Fibroblast of lung (primary cell): ENCODE data around the gene DIS3L2. TPM values are rescaled to one million over a fixed set of nuclear protein-coding genes. Genes with fewer than 3 reads are reported as not detected.
A peak's percentile ranks its signal among the peaks of the same experiment; 100 is the strongest.

Experiments used
- DNase-seq, 2 donors: peaks; one replicate each; pipeline versions ENCODE4 v3.0.0 to v3.0.0-alpha.2; 2010; ENCODE audit warnings: low read depth in 2 of 2
- H2AFZ ChIP-seq: 2 replicates; pipeline ENCODE4 v1.5.1; 2012; ENCODE audit warnings: low read length, control low read depth, inconsistent platforms
- H3K27ac ChIP-seq: 2 replicates; pipeline ENCODE4 v1.5.1; 2011; ENCODE audit warnings: low read length, control low read depth; ENCODE audit not compliant: insufficient read depth
- H3K27me3 ChIP-seq: 2 replicates; pipeline ENCODE4 v1.5.1; 2011; ENCODE audit warnings: mild to moderate bottlenecking, low read length; ENCODE audit not compliant: control insufficient read depth, insufficient read depth
- H3K36me3 ChIP-seq: 2 replicates; pipeline ENCODE4 v1.5.1; 2011; ENCODE audit warnings: low read length; ENCODE audit not compliant: control insufficient read depth, insufficient read depth
- H3K4me1 ChIP-seq: 2 replicates; pipeline ENCODE4 v1.5.1; 2011; ENCODE audit warnings: low read length; ENCODE audit not compliant: control insufficient read depth, insufficient read depth; ENCODE audit errors: extremely low read depth
- H3K4me2 ChIP-seq: 2 replicates; pipeline ENCODE4 v1.5.1; 2011; ENCODE audit warnings: low read length, control low read depth; ENCODE audit not compliant: insufficient read depth; ENCODE audit errors: extremely low read depth
- H3K4me3 ChIP-seq, 4 experiments: fragments of 200-600 bp in 1 of 4; sonication (generic) in 1 of 4; replicated peaks in 1 of 4; 2 replicates each; pipeline ENCODE4 v1.5.1; 2011 to 2016; ENCODE audit warnings: low read length in 4 of 4, low read depth in 3 of 4, mild to moderate bottlenecking in 3 of 4, control low read depth in 2 of 4, inconsistent platforms in 1 of 4, mixed read lengths in 1 of 4; ENCODE audit not compliant: insufficient read depth in 1 of 4; ENCODE audit errors: control extremely low read depth in 1 of 4
- H3K79me2 ChIP-seq: 2 replicates; pipeline ENCODE4 v1.5.1; 2012; ENCODE audit warnings: mild to moderate bottlenecking, low read length, inconsistent platforms; ENCODE audit not compliant: control insufficient read depth, insufficient read depth
- H3K9ac ChIP-seq: 2 replicates; pipeline ENCODE4 v1.5.1; 2011; ENCODE audit warnings: mild to moderate bottlenecking, low read length, control low read depth; ENCODE audit not compliant: insufficient read depth
- H3K9me3 ChIP-seq: 2 replicates; pipeline ENCODE4 v1.5.1; 2012; ENCODE audit warnings: low read depth, low read length; ENCODE audit not compliant: control insufficient read depth, insufficient read depth
- H4K20me1 ChIP-seq: 2 replicates; pipeline ENCODE4 v1.5.1; 2011; ENCODE audit warnings: low read length; ENCODE audit not compliant: control insufficient read depth, insufficient read depth; ENCODE audit errors: extremely low read depth
- CTCF ChIP-seq, 2 donors: IDR thresholded peaks in 1 of 2; conservative IDR thresholded peaks in 1 of 2; 1 replicate in 1 of 2; 2 replicates in 1 of 2; pipeline ENCODE4 v1.5.1; 2011 to 2012; ENCODE audit warnings: low read length in 2 of 2, control low read depth in 1 of 2, inconsistent platforms in 1 of 2, low read depth in 1 of 2, mild to moderate bottlenecking in 1 of 2
- EZH2 ChIP-seq: IDR thresholded peaks from 2 replicates; pipeline ENCODE4 v1.5.1; 2012; ENCODE audit warnings: low read length, control low read depth, mild to moderate bottlenecking; ENCODE audit errors: missing control alignments
- polyA plus RNA-seq, 2 donors: library from polyadenylated mRNA; depleted of rRNA in 1 of 2; stranded (reverse) in 1 of 2; unstranded in 1 of 2; fragments of >200 nt; gene quantifications; 2 replicates each; pipeline ENCODE4 v1.2.1, GENCODE V29; 2011 to 2012; ENCODE audit warnings: missing spikeins in 1 of 2
- total RNA-seq: library from RNA; depleted of rRNA; stranded (reverse); fragments of >200 nt; gene quantifications from 2 replicates; pipeline ENCODE4 v1.2.1, GENCODE V29; 2014

Gene DIS3L2
- total and polyA plus RNA-seq, 2 donors (not counting 1 experiment from before 2014, with no cell fraction given) = 5.2 to 15.2 TPM

- no peak for DNase-seq
- no peak overlapping the region for H2AFZ ChIP-seq
- no peaks in the 10 kb centered on the region for H4K20me1 ChIP-seq
- no peak for TF ChIP-seq EZH2
- TF ChIP-seq CTCF (conservative IDR thresholded peaks at IDR 0.05 in 1 of 2, IDR thresholded peaks at IDR 0.05 in 1 of 2; ENCODE audit: low read depth in 1 of 2, low read length in 2 of 2) = no peak
- no peak overlapping the region for H3K27ac ChIP-seq
- no peak overlapping the region for H3K4me3 ChIP-seq
- no peak overlapping the region for H3K4me2 ChIP-seq
- peaks cover 6% of the 10 kb centered on the region for H3K4me1 ChIP-seq
- peaks cover 44% of the 10 kb centered on the region for H3K27me3 ChIP-seq
- no peaks in the 10 kb centered on the region for H3K36me3 ChIP-seq
- no peak overlapping the region for H3K9ac ChIP-seq
- no peaks in the 10 kb centered on the region for H3K9me3 ChIP-seq
- H3K79me2 ChIP-seq = no peaks in the 10 kb centered on the region
Measured at GRCh38 chr2:231923010-231923344, 38.5 kb upstream of the DIS3L2 start.

- Histone ChIP-seq H3K4me3 (no peak overlapping the region), H3K4me1 (peaks cover 6% of the 10 kb centered on the region), H3K4me2 (no peak overlapping the region), H3K27me3 (peaks cover 48% of the 10 kb centered on the region), H3K79me2 (no peaks in the 10 kb centered on the region), H3K27ac (no peak overlapping the region), H2AFZ (no peak overlapping the region), H3K36me3 (no peaks in the 10 kb centered on the region), H3K9ac (no peak overlapping the region), H4K20me1 (no peaks in the 10 kb centered on the region), H3K9me3 (no peaks in the 10 kb centered on the region)
- peak in 1 of 2 donors; percentile 1 for TF ChIP-seq CTCF (conservative IDR thresholded peaks at IDR 0.05 in 1 of 2, IDR thresholded peaks at IDR 0.05 in 1 of 2; ENCODE audit: low read depth in 1 of 2, low read length in 2 of 2)
- no peak for TF ChIP-seq EZH2
- no peak for DNase-seq
Measured at GRCh38 chr2:231923951-231924888, 37.3 kb upstream of the DIS3L2 start.

GRCh38 chr2:231924889-231925275, 36.6 kb upstream of the DIS3L2 start:
- no peaks in the 10 kb centered on the region for H3K9me3 ChIP-seq
- peaks cover 48% of the 10 kb centered on the region for H3K27me3 ChIP-seq
- H3K4me1 ChIP-seq = peaks cover 6% of the 10 kb centered on the region
- H3K27ac ChIP-seq = no peak overlapping the region
- H3K4me3 ChIP-seq = peak overlapping the region in 1 of 4 experiments; percentile 16
- no peak overlapping the region for H3K9ac ChIP-seq
- H3K36me3 ChIP-seq = no peaks in the 10 kb centered on the region
- H3K4me2 ChIP-seq = no peak overlapping the region
- no peaks in the 10 kb centered on the region for H3K79me2 ChIP-seq
- H4K20me1 ChIP-seq = no peaks in the 10 kb centered on the region
- TF ChIP-seq EZH2 = peak; percentile 34
- TF ChIP-seq CTCF (conservative IDR thresholded peaks at IDR 0.05 in 1 of 2, IDR thresholded peaks at IDR 0.05 in 1 of 2; ENCODE audit: low read depth in 1 of 2, low read length in 2 of 2) = peak in 1 of 2 donors; percentile 0
- DNase-seq = no peak
- peak overlapping the region; percentile 46 for H2AFZ ChIP-seq
